Measurements from ENCODE around the gene STXBP6. TPM values are rescaled to one million over a fixed set of nuclear protein-coding genes. Genes with fewer than 3 reads are reported as not detected.

STXBP6 gene
- total RNA-seq, 1 donor from 2014 or later = 11.0 TPM

GRCh38 chr14:24802236-24802635 is 247.7 kb downstream of the STXBP6 start:
- H4K20me1 ChIP-seq (ENCODE audit: low read depth) = no peaks in the 10 kb centered on the region
- no peaks in the 10 kb centered on the region for H3K9me3 ChIP-seq (ENCODE audit: low read depth)
- no peak overlapping the region for H3K4me2 ChIP-seq
- Mint-ChIP-seq H3K9me3 (no peaks in the 10 kb centered on the region), H3K27me3 (ENCODE audit: insufficient read depth, low read depth) (no peaks in the 10 kb centered on the region), H3K36me3 (no peaks in the 10 kb centered on the region), H3K27ac (no peak overlapping the region), H3K4me3 (no peak overlapping the region), H3K4me1 (peaks cover 5% of the 10 kb centered on the region)
- no peaks in the 10 kb centered on the region for H3K27me3 ChIP-seq
- no peak overlapping the region for H3K27ac ChIP-seq
- H3K79me2 ChIP-seq (ENCODE audit: low read depth) = no peaks in the 10 kb centered on the region
- H3K4me3 ChIP-seq = no peak overlapping the region
- peak; percentile 10 for DNase-seq (ENCODE audit: low spot score)
- H2AFZ ChIP-seq (replicated peaks) = no peak overlapping the region
- no peaks in the 10 kb centered on the region for H3K4me1 ChIP-seq
- TF ChIP-seq EZH2 (IDR thresholded peaks at IDR 0.05) (no peak), EZH2phosphoT487 (IDR thresholded peaks at IDR 0.05) (no peak)
- TF ChIP-seq, protein P1, sequence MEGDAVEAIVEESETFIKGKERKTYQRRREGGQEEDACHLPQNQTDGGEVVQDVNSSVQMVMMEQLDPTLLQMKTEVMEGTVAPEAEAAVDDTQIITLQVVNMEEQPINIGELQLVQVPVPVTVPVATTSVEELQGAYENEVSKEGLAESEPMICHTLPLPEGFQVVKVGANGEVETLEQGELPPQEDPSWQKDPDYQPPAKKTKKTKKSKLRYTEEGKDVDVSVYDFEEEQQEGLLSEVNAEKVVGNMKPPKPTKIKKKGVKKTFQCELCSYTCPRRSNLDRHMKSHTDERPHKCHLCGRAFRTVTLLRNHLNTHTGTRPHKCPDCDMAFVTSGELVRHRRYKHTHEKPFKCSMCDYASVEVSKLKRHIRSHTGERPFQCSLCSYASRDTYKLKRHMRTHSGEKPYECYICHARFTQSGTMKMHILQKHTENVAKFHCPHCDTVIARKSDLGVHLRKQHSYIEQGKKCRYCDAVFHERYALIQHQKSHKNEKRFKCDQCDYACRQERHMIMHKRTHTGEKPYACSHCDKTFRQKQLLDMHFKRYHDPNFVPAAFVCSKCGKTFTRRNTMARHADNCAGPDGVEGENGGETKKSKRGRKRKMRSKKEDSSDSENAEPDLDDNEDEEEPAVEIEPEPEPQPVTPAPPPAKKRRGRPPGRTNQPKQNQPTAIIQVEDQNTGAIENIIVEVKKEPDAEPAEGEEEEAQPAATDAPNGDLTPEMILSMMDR (IDR thresholded peaks at IDR 0.05) = no peak
- H3K36me3 ChIP-seq = no peaks in the 10 kb centered on the region
- H3F3A ChIP-seq (ENCODE audit: low read depth) = no peaks in the 10 kb centered on the region
- no peak overlapping the region for H3K9ac ChIP-seq

GRCh38 chr14:24801024-24801423 is 248.9 kb downstream of the STXBP6 start:
- TF ChIP-seq EZH2 (IDR thresholded peaks at IDR 0.05) (no peak), EZH2phosphoT487 (IDR thresholded peaks at IDR 0.05) (no peak)
- TF ChIP-seq, protein P1 (IDR thresholded peaks at IDR 0.05) = no peak
- Histone ChIP-seq H3K36me3 (no peaks in the 10 kb centered on the region), H3K4me1 (no peaks in the 10 kb centered on the region), H3K27ac (no peak overlapping the region), H2AFZ (replicated peaks) (no peak overlapping the region), H3K4me2 (no peak overlapping the region), H3K27me3 (no peaks in the 10 kb centered on the region), H4K20me1 (ENCODE audit: low read depth) (no peaks in the 10 kb centered on the region), H3K9ac (no peak overlapping the region), H3K9me3 (ENCODE audit: low read depth) (no peaks in the 10 kb centered on the region), H3K79me2 (ENCODE audit: low read depth) (no peaks in the 10 kb centered on the region), H3F3A (ENCODE audit: low read depth) (no peaks in the 10 kb centered on the region), H3K4me3 (no peak overlapping the region)
- Mint-ChIP-seq H3K27ac (no peak overlapping the region), H3K4me3 (no peak overlapping the region), H3K4me1 (peaks cover 5% of the 10 kb centered on the region), H3K36me3 (no peaks in the 10 kb centered on the region), H3K9me3 (no peaks in the 10 kb centered on the region), H3K27me3 (ENCODE audit: insufficient read depth, low read depth) (no peaks in the 10 kb centered on the region)
- no peak for DNase-seq (ENCODE audit: low spot score)

- H3F3A ChIP-seq (ENCODE audit: low read depth) = no peaks in the 10 kb centered on the region
- H3K9ac ChIP-seq = no peak overlapping the region
- H3K4me1 ChIP-seq = no peaks in the 10 kb centered on the region
- H3K36me3 ChIP-seq = no peaks in the 10 kb centered on the region
- H3K9me3 ChIP-seq (ENCODE audit: low read depth) = no peaks in the 10 kb centered on the region
- no peak for TF ChIP-seq EZH2phosphoT487 (IDR thresholded peaks at IDR 0.05)
- no peak for TF ChIP-seq EZH2 (IDR thresholded peaks at IDR 0.05)
- TF ChIP-seq, protein P1 (IDR thresholded peaks at IDR 0.05) = no peak
- H4K20me1 ChIP-seq (ENCODE audit: low read depth) = no peaks in the 10 kb centered on the region
- peak overlapping the region; percentile 73 for H2AFZ ChIP-seq (replicated peaks)
- H3K9me3 Mint-ChIP-seq = no peaks in the 10 kb centered on the region
- no peak overlapping the region for H3K4me3 Mint-ChIP-seq
- H3K4me2 ChIP-seq = no peak overlapping the region
- H3K36me3 Mint-ChIP-seq = no peaks in the 10 kb centered on the region
- H3K27ac ChIP-seq = no peak overlapping the region
- no peak overlapping the region for H3K27ac Mint-ChIP-seq
- H3K27me3 Mint-ChIP-seq (ENCODE audit: insufficient read depth, low read depth) = no peaks in the 10 kb centered on the region
- H3K4me3 ChIP-seq = no peak overlapping the region
- DNase-seq (ENCODE audit: low spot score) = no peak
- no peaks in the 10 kb centered on the region for H3K79me2 ChIP-seq (ENCODE audit: low read depth)
- peaks cover 5% of the 10 kb centered on the region for H3K4me1 Mint-ChIP-seq
- no peaks in the 10 kb centered on the region for H3K27me3 ChIP-seq
Observed at GRCh38 chr14:24798911-24799462, 251.0 kb downstream of the STXBP6 start.

Measured in neural progenitor cell (in vitro differentiated cells).